Stimulated activated CD8-positive, alpha-beta memory T cell treated with anti-CD3 and anti-CD28 coated beads, Interleukin-7, amount 100 ng/mL, for 1 hour (primary cell): Measurements from ENCODE around the gene TRABD.

Experiments
- DNase-seq, 2 donors: peaks; one replicate each; pipeline ENCODE4 v3.0.0-alpha.2; 2020; ENCODE audit warnings: low read depth in 2 of 2

TRABD gene

GRCh38 chr22:50186761-50187523 is 1.2 kb downstream of the TRABD start:
- DNase-seq: no peak

DNA sequence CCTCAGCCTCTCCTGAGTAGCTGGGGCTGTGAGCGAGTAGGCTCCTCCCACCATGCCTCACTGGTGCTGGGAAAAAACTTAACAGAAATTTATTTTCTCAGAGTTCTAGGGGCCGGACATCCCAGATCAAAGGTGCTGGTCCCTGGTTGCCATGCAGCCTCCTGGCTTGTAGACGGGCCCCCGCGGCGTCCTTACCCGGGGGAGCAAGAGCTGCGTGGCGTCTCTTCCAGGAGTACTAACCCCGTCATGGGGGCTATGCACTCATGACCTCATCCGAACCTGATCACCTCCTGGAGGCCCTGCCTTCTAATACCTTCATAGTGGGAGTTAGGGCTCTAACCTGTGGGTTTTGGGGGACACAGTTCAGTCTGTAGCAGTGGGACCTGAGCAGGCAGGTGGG is 2.6 kb downstream of the TRABD start:
- DNase-seq: no peak

DNA sequence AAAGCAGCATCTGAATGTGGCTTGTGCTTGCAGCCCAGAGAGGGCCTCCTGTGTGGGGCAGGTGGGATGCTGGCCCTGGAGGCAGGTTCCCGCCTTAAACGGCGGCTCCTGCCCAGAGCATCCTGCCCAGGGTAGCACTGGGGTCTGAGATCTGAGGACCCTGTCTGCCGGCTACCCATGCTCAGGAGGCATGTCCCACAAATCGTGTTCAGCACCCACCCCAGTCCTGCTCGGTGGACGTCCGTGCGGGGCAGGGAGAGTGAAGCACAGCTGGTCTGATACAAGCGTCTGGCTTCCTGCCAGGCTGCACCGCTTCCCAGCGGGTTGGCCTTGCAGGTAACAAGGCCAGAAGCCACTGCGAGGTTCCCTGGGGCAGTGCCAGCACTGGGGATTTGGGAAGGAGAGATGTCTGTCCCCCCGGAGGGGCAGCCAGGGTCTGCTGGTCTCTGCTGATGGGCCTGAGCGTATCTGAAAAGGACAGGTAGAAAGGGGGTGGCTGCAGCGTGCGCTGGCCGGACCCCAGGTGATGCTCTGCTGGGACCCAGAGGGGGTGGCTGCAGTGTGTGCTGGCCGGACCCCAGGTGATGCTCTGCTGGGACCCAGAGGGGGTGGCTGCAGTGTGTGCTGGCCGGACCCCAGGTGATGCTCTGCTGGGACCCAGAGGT is 3.6 kb downstream of the TRABD start:
- no peak for DNase-seq

- DNase-seq: no peak
These were observed 4.1 kb downstream of the TRABD start for GRCh38 chr22:50189849-50190181.

DNA sequence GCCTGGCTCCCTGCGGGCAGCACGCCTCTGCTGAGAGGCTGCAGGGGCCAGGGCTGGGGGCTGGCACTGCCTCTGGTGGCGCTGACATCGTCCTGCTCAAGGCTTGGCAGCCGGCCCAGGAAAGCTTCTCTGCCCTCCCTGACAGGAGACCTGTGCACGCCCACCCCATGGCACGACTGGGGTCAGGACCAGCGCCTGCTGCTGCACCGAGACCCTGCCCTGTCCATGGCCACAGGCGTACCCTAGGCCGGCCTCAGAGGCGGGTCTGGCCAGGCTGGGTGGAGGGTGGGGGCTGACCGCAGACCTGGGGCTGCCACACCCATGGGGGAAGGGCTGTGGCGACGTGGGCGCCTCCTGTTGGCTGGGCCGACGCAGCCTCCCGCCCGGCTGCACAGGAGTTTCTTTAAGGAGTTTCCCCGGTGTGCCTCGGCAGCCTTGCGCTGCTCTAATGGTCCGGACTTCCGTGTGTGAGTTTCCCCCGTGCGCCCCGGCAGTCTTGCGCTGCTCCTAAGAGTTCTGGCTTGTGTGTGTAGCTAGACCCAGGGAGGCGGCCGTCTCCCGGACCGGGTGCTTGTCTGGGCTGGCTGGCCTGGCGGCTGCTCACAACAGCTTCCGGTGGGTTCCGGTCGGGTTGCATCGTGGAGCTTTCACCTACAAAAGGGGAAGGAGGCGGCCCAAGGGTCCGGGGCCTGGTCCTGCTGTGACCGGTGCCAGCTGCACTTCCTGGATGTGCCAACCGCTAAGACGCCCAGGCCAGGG is 4.6 kb downstream of the TRABD start:
- DNase-seq: peak; percentile 54 to 62

DNA sequence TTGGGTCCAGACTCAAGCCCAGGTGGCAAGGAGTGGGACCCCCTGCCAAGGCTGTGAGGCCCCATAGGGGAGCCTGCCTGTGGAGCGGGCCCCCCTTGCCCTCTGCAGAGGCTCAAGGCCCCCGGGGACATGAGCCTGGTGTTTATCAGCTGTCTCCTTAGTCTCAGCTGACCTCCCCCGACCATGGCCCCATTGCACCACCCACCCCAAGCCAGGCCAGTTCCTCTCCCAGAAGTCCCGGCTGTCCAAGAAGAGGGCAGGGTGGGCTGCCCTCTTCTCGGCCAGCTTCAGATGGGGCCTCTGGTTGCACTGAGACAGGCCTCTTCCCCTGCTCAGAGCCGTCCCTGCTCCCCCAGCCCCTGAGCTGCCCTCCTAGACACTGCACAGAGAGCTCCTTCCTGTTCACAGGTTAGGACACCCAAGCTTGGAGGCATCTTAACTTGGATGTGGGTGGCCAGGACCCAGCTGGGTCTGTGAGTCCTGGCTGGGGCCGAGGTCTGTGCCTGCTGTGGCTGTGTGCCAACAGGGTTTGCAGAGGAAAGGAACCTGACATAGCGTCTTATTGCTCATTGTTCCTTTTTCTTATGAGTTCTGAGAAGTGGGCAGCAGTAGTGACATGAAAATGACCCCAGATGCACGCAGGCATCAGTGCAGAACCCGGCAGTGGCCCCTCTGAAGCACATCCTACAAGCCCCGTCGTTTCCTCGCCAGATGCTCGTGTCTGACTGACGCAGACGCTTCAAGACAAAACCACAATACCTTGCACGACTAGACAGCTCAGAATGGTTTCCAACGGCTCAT is 5.4 kb downstream of the TRABD start:
- peak; percentile 52 to 57 for DNase-seq

DNA sequence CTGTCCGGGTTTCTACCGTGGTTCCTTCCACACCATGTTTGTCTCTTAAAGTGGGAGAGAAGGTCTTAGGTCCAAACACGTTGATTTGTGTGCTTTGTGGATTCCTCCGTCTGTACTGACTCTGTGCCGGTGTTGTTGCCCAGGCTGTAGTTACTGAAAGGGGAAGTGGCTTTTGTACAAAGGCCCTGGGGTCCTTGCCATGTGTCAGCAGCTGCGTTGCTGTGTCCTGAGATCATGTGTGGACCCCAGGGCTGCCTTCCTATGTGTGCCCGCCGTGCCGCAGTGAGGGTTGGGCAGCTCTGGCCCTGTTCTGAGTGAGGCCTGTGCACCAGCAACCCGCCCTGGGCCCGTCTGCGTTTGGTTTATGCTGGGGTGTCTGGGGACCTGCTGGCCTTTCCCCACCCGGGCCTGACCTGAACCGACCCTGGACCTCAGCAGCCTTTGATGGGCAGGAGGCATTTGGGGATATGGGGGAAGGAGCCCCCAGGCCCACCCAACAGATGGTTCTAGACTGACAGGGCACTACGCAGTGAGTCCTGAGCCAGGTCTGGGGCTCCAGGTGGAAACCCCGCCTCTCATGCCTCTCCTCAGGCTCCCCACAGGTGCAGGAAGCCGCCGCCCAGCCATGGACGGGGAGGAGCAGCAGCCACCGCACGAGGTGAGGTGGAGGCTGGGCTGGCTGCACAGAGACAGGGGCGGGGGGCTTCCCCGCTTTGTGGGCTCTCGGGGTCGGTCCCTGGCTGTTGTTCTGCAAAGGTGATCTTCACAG is 6.9 kb downstream of the TRABD start:
- DNase-seq: no peak

GRCh38 chr22:50193621-50194020 is 7.9 kb downstream of the TRABD start:
- no peak for DNase-seq

DNA sequence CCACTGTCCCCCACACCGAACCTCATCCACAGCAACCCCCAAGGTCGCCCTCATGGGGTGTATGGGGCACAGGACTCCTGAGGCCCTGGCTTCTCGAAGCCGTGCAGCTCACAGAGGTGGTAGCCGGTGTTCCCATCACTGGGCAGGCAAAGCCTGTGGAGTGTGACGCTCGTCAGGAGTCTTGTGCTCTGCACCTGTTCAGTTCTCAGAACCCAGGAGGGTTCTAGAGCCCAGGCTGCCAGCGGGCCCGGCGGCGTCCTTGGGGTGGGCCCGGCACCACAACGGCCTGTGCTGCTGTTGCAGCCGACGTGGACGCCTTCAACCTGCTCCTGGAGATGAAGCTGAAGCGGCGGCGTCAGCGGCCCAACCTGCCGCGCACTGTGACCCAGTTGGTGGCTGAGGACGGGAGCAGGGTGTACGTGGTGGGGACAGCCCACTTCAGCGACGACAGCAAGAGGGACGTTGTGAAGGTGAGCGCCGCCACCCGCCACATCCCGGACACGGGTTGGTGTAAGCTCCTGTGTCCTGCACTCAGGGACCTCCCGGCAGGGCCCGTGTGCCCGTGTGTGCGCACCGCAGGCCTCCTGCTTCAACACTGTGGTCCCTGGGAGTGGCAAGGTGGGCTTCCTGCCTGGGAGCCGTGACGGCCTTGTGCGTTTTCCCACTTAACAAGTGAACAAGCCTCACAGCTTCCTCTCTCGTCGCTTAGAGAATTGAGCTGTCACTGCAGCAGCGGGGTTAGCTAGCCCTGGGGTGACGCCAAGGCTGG is 8.5 kb downstream of the TRABD start:
- no peak for DNase-seq

DNA sequence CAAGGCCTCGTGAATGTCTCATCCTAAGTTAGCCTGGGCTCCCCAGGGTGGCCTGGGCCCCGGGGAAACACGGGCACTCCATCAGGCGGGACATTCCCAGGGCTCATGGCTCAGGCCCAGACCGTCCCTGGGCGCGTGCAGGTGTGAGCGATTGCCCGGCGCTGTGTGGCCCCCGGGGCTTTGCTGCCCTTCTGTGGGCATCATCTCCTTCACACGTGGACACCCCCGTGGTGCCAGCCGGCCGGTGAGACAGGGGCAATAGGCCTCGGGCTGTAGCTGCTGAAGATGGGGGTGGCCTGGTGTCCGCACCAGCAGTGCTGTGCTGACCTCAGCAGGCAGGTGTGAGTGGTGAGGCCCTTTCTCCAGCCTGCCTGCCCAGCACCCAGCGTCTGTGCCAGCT is 10.5 kb downstream of the TRABD start:
- no peak for DNase-seq

DNA sequence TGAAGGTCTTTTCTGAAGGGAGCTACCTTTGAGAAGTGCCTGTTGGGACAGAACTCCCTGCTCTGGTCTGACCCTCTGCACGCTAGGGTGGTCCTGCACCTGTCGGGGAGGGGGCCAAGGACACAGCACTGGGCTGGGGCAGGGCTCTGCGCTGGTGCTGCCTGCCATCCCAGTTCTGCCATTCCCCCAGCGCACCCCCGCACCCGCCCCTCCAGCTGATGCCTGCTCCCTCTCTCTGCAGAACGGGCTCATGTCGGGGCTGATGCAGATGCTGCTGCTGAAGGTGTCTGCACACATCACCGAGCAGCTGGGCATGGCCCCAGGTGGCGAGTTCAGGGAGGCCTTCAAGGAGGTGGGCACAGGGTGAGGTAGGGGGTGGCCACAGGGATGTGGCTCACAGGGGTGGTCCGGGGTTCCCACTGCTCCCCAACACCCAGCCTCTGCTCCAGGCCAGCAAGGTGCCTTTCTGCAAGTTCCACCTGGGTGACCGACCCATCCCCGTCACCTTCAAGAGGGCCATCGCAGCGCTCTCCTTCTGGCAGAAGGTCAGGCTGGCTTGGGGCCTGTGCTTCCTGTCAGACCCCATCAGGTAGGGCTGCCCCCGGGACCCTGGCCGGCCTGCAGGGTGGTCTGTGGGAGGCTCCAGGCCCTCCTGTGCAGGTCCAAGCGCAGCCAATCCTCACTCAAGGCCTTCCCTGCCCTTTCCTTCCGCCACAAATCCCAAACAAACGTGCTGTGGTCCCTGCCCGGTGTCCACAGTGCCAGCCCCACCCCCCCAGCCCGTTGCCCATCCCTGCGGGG is 11.5 kb downstream of the TRABD start:
- no peak for DNase-seq

DNA sequence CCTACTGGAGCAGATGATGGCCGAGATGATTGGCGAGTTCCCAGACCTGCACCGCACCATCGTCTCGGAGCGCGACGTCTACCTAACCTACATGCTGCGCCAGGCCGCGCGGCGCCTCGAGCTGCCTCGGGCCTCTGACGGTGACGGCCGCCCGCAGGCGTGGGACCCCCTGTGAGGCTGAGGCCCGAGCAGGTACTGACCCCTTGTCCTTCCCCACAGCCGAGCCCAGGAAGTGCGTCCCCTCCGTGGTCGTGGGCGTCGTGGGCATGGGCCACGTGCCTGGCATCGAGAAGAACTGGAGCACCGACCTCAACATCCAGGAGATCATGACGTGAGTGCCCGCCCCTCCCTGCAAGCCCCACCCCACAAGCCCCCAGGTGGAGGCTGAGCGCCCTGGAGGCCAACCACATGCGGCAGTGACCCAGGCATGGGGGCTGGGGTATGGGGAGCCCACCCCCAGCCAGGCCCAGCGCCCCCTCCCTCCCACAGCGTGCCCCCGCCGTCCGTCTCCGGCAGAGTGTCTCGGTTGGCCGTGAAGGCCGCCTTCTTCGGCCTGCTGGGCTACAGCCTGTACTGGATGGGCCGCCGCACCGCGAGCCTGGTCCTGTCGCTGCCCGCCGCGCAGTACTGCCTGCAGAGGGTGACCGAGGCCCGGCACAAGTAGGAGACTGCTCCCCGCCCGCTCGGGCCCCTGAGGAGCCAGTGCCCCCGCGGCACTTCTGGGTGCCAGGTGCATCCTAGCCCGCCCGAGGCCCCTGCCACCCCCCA is 12.3 kb downstream of the TRABD start:
- no peak for DNase-seq

GRCh38 chr22:50198624-50199017 is 12.9 kb downstream of the TRABD start:
- DNase-seq: no peak

- DNase-seq: no peak
These were observed 13.6 kb downstream of the TRABD start for GRCh38 chr22:50199251-50199721.

DNA sequence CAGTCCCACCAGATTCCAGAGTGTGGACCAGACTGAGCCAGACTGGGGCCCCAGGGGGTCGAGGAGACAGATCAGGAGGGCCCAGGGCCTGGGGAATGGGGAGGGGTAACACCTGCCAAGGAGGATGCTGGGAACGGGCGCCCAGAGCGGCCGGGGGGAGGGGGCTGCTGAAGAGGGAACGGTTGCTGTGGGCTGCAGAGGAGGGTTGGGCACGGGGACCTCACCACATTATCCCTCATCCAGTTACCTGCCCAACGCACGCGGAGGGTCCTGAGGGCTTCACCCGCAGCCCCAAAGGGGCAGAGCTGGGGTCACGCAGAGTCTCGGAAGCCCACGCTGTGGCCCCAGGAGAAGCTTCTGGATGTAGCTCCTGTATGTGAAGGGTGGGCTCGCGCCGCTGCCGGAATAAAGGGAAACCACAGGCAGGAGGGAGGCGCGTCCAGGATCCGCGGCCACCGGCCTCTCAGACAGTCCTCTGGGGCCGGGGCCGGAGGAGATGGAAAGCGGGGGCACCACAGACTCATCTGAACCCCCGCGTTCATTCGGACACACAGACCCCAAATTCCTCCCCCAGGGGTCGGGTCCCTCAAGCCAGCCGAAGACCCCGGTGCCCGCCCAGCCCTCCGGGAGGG is 14.2 kb downstream of the TRABD start:
- DNase-seq: no peak

GRCh38 chr22:50200461-50201190 is 14.9 kb downstream of the TRABD start, which contains the start of gene SELENOO:
TSS of gene SELENOO (plus strand) at chr22:50201011. CDS start at chr22:50201037, 26 bp downstream.
- DNase-seq: peak; percentile 73 to 77
